Measurements from ENCODE around the gene LSM3.
A peak's percentile ranks its signal among the peaks of the same experiment; 100 is the strongest.

Gene LSM3

GRCh38 chr3:14179795-14180194, 1.2 kb downstream of the LSM3 start:
- H3K27ac ChIP-seq (ENCODE audit: low read depth, low read length, poor library complexity, severe bottlenecking): no peak overlapping the region
- H3K9ac ChIP-seq (ENCODE audit: low read length): peak overlapping the region; percentile 91
- no peaks in the 10 kb centered on the region for H4K20me1 ChIP-seq (ENCODE audit: insufficient read depth, low read length)
- peak overlapping the region; percentile 89 for H3K4me3 ChIP-seq (ENCODE audit: low read depth, low read length, poor library complexity, severe bottlenecking)
- H3K27me3 ChIP-seq (ENCODE audit: insufficient read depth, low read length): no peaks in the 10 kb centered on the region
- peaks cover 40% of the 10 kb centered on the region for H3K4me1 ChIP-seq (ENCODE audit: insufficient read depth, low read length, severe bottlenecking)
- H3K9me2 ChIP-seq (ENCODE audit: low read depth, low read length): no peaks in the 10 kb centered on the region
- H3K9me3 ChIP-seq (ENCODE audit: low read length): no peaks in the 10 kb centered on the region
- H3F3A ChIP-seq (ENCODE audit: insufficient read depth, low read length): no peaks in the 10 kb centered on the region
- TF ChIP-seq, protein P1, sequence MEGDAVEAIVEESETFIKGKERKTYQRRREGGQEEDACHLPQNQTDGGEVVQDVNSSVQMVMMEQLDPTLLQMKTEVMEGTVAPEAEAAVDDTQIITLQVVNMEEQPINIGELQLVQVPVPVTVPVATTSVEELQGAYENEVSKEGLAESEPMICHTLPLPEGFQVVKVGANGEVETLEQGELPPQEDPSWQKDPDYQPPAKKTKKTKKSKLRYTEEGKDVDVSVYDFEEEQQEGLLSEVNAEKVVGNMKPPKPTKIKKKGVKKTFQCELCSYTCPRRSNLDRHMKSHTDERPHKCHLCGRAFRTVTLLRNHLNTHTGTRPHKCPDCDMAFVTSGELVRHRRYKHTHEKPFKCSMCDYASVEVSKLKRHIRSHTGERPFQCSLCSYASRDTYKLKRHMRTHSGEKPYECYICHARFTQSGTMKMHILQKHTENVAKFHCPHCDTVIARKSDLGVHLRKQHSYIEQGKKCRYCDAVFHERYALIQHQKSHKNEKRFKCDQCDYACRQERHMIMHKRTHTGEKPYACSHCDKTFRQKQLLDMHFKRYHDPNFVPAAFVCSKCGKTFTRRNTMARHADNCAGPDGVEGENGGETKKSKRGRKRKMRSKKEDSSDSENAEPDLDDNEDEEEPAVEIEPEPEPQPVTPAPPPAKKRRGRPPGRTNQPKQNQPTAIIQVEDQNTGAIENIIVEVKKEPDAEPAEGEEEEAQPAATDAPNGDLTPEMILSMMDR (IDR thresholded peaks at IDR 0.05; ENCODE audit: low read length): no peak
- no peak for TF ChIP-seq EZH2 (IDR thresholded peaks at IDR 0.05; ENCODE audit: borderline replicate concordance, low read length)
- no peak overlapping the region for H2AFZ ChIP-seq (ENCODE audit: low read length)
- H3K36me3 ChIP-seq (ENCODE audit: insufficient read depth, low read length): peaks cover 34% of the 10 kb centered on the region
- peaks cover 31% of the 10 kb centered on the region for H3K79me2 ChIP-seq (ENCODE audit: insufficient read depth, low read length)
- H3K4me2 ChIP-seq (ENCODE audit: low read length): peak overlapping the region; percentile 84

DNA sequence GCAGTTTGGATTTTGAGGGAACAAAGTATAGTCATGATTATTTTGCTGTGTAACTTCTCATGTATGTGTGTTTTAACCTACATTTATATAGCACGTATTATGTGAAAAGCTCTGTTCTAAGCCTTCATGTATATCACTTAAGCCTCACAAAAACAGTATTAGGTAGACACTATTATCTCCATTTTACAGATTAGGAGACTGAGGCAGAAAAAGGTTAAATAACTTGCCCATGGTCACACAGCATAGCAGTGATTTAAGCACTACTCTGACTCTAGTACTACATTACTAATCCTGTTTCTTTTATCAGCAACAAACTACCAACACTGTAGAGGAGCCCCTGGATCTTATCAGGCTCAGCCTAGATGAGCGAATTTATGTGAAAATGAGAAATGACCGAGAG, 2.6 kb downstream of the LSM3 start:
- H3K4me2 ChIP-seq (ENCODE audit: low read length): no peak overlapping the region
- H3K4me3 ChIP-seq (ENCODE audit: low read depth, low read length, poor library complexity, severe bottlenecking): no peak overlapping the region
- H3K36me3 ChIP-seq (ENCODE audit: insufficient read depth, low read length): peaks cover 49% of the 10 kb centered on the region
- no peaks in the 10 kb centered on the region for H4K20me1 ChIP-seq (ENCODE audit: insufficient read depth, low read length)
- no peaks in the 10 kb centered on the region for H3K9me3 ChIP-seq (ENCODE audit: low read length)
- TF ChIP-seq, protein P1 (IDR thresholded peaks at IDR 0.05; ENCODE audit: low read length): no peak
- no peak for TF ChIP-seq EZH2 (IDR thresholded peaks at IDR 0.05; ENCODE audit: borderline replicate concordance, low read length)
- no peak overlapping the region for H3K9ac ChIP-seq (ENCODE audit: low read length)
- H3K27ac ChIP-seq (ENCODE audit: low read depth, low read length, poor library complexity, severe bottlenecking): no peak overlapping the region
- no peaks in the 10 kb centered on the region for H3K27me3 ChIP-seq (ENCODE audit: insufficient read depth, low read length)
- H3K79me2 ChIP-seq (ENCODE audit: insufficient read depth, low read length): peaks cover 24% of the 10 kb centered on the region
- H3K4me1 ChIP-seq (ENCODE audit: insufficient read depth, low read length, severe bottlenecking): peaks cover 26% of the 10 kb centered on the region
- no peaks in the 10 kb centered on the region for H3K9me2 ChIP-seq (ENCODE audit: low read depth, low read length)
- no peak overlapping the region for H2AFZ ChIP-seq (ENCODE audit: low read length)
- H3F3A ChIP-seq (ENCODE audit: insufficient read depth, low read length): no peaks in the 10 kb centered on the region

- Histone ChIP-seq H3K27me3 (ENCODE audit: insufficient read depth, low read length) (no peaks in the 10 kb centered on the region), H3K79me2 (ENCODE audit: insufficient read depth, low read length) (peaks cover 14% of the 10 kb centered on the region), H3K36me3 (ENCODE audit: insufficient read depth, low read length) (peaks cover 65% of the 10 kb centered on the region), H3F3A (ENCODE audit: insufficient read depth, low read length) (no peaks in the 10 kb centered on the region), H3K27ac (ENCODE audit: low read depth, low read length, poor library complexity, severe bottlenecking) (no peak overlapping the region), H4K20me1 (ENCODE audit: insufficient read depth, low read length) (no peaks in the 10 kb centered on the region), H3K9me2 (ENCODE audit: low read depth, low read length) (no peaks in the 10 kb centered on the region), H3K9me3 (ENCODE audit: low read length) (no peaks in the 10 kb centered on the region), H3K4me2 (ENCODE audit: low read length) (no peak overlapping the region), H3K4me3 (ENCODE audit: low read depth, low read length, poor library complexity, severe bottlenecking) (no peak overlapping the region), H3K4me1 (ENCODE audit: insufficient read depth, low read length, severe bottlenecking) (peaks cover 10% of the 10 kb centered on the region), H3K9ac (ENCODE audit: low read length) (no peak overlapping the region), H2AFZ (ENCODE audit: low read length) (no peak overlapping the region)
- no peak for TF ChIP-seq EZH2 (IDR thresholded peaks at IDR 0.05; ENCODE audit: borderline replicate concordance, low read length)
- TF ChIP-seq, protein P1 (IDR thresholded peaks at IDR 0.05; ENCODE audit: low read length): no peak
Measured at GRCh38 chr3:14183015-14183577, 4.5 kb downstream of the LSM3 start.

Measured in OCI-LY1 (cell line).